Stimulated activated CD8-positive, alpha-beta memory T cell treated with anti-CD3 and anti-CD28 coated beads, Interleukin-4, amount 100 ng/mL, for 48 hours (primary cell): ENCODE measurements around the gene RPS6KA2.

Experiments used
- DNase-seq: peaks from one replicate; pipeline ENCODE4 v3.0.0-alpha.2; 2020

RPS6KA2 gene

GRCh38 chr6:166439366-166440091 lies 187.5 kb downstream of the RPS6KA2 start:
- DNase-seq = no peak

DNA sequence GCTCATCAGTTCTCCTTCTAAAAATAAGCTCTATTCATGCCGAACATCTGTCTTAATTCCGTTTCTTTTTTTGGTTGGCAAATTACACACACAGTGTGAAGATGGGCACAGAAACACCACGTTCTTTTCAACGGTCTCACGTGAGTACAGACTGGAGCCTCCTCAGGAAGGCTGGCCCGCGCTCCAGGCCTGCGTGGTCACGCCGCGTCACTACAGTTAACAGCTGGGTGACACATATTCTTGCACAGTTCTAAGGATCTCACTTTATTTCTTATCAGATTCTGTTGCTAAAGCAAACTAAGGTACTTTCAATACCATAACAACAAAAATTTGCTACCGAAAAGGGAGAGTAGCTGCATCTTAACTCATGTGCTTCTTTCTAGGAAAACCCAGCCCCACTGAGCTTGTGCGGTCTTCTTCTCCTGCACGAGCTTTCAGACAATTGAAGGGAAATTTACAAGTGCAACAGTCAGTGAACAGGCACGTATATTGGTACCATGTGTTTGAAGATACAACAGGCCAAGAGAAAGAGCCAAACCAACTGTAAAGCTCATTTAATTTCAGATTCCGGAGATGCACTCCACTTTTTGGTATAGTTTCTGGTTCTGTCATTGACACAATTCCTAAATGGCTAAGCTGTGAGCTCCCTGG lies 188.7 kb downstream of the RPS6KA2 start:
- DNase-seq = no peak

DNA sequence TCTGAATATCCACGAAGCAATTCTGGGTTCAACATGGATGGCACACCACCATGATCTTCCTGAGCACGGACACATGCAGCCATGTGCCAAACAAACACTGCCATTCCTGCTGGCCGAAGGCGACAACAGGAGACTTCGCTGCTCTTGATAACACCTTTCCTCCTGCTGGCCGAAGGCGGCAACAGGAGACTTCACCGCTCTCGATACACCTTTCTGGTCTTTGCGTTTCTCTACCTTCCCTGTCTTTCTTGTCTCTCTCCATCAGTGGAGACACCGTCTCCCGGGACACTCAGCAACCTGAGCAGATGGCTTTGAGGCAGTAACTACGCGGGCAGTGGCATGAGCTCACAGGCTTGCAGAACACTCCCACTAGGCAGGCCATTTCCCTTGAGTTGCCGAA lies 189.4 kb downstream of the RPS6KA2 start:
- no peak for DNase-seq

- no peak for DNase-seq
Measured at GRCh38 chr6:166436195-166437139, 190.6 kb downstream of the RPS6KA2 start.

DNA sequence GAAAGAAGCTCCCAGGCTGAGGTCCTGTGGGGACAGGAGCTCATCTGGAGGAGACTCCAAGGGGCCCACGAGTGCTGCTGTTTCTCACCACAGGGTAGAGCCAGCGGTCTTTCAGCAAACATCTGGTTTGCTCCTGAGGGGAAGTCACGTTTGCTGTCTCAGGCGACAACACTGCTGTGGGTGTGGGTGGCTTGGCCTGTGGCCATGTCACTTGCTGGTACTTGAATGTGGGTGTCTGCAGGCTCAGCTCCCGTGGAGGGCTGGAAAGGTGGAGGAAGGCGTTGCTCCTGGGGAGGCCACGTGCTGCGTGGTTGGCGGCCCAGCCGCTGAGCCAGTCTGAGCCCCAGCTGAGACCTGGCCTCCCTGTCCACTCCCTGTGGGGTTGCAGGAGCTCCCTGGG lies 191.5 kb downstream of the RPS6KA2 start:
- peak; percentile 36 for DNase-seq

DNA sequence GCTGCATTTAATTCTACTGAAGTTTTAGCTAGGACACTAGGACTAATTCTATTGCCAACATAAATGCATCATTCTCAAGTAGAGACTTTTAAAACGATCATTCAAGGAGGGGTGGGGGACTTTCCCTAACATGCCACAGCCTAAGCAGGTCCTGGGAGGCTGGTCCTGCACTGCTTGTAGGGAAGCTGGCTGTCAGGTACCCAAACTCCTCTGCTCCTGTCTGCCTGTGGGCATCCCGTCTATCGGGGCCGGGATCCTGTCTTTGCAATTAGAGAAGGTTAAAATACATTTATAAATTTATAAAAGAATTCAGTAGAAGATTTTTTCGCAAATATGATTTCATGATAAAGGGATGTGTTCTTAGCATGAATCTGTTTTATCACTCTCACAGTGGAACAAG lies 192.7 kb downstream of the RPS6KA2 start:
- no peak for DNase-seq

GRCh38 chr6:166433096-166433495 lies 194.0 kb downstream of the RPS6KA2 start:
- DNase-seq = no peak

GRCh38 chr6:166430269-166430668 lies 196.8 kb downstream of the RPS6KA2 start:
- DNase-seq = no peak

DNA sequence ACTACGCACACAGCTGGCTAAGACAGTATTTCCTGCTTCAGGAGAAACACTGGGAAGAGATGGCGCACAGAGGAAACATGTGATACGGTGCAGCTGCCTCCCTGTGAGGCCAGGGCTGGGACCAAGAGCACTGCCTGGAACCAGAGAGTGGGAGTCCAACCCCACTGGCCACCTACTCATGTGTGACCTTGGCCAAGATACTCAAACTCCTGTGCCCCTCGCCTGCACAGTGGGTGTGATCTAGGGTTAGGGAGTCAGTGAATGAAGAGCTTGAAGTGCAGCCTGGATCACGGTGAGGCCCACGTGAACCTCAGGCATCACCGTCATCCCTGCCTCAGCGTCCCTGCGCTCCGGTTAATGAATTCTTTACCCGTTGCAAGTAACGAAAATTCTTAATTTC lies 202.6 kb downstream of the RPS6KA2 start:
- DNase-seq = no peak

GRCh38 chr6:166423781-166424180 lies 203.3 kb downstream of the RPS6KA2 start:
- no peak for DNase-seq

DNA sequence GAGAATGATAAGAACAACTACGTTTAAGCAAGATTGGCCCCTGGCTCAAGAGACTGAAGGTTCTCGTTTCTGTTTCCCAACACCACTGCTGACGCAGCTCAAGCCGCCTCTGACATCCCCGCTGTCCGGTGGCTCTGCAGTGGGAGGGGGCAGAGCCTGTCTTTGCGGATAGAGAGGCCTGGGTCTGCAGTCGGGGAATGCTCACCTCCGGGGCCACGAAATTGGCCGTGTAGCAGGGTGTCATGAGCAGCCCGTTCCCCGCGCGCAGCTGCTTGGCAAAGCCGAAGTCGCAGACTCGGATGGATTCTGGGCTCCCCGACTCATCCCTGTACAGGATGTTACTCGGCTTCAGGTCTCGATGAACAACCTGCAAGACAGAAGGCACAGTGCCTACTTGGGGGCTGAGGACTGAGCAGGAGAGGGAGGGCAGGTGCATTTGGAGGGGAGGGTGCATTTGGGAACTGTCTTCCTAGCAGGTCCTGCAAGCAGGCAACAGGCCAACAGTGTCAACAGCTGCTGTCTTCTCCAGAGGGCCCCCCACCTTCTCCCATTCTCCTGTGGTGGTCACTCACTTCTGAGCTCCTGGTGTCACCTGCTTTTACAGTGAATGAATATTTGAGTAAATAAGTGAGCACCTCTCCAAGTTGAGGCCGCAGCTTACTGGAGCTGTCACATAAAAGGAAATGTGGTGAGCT lies 203.9 kb downstream of the RPS6KA2 start:
- DNase-seq = no peak

DNA sequence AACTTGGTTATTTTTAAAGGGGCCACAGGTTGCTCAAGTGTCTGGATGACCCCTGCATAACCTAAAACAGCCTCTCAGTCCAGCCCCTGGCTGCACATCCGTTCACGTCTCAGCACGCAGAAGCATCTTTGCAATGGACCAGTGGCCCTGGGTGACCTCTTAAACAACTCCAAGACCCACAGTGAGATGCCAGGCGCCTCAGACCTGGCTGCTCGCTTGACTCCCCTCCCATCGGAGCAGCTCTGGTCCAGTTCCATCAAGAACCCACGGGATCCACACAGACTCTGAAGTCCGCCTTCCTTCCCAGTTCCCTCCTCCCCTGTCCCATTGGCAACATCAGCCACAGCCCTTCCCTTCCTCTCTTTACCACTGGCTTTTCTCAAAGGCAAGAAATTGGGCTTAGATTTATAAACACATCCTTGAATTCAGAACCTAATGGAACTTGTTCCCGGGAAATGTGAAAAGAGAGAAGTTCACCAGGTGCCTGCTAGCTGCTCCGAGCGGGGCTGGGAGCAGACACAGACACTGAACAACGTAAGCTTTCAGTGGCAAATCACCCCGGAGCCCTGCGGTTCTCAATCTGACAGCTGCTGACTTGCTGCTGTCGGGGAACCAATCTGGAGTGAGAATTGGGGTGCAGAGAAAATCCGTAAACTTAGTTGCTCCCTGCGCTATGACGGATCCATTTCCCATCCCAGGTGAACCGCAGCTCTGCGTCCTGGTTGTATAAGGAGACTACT lies 204.7 kb downstream of the RPS6KA2 start:
- DNase-seq = no peak

GRCh38 chr6:166420351-166420750 lies 206.7 kb downstream of the RPS6KA2 start:
- DNase-seq = no peak

GRCh38 chr6:166419717-166420116 lies 207.3 kb downstream of the RPS6KA2 start:
- no peak for DNase-seq

DNA sequence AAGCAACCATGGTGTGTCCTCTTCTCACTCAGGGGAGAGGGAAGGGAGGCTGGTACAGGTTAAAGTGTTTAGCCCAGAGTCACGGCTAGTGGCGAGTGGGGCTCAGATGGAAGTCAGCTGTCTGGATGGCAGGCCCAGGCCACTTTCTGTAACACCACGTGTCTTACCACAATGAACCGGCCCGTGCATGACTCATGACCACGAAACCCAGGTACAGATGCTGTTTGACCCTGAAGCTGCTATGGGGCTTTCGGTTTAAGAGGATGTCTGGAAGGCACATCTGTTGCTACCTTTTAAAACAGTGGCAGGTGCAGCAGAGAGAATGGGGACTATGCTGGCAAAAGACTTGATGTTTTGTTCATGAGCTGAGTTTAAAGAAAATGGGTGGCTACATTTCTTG lies 207.8 kb downstream of the RPS6KA2 start:
- DNase-seq = peak; percentile 76

DNA sequence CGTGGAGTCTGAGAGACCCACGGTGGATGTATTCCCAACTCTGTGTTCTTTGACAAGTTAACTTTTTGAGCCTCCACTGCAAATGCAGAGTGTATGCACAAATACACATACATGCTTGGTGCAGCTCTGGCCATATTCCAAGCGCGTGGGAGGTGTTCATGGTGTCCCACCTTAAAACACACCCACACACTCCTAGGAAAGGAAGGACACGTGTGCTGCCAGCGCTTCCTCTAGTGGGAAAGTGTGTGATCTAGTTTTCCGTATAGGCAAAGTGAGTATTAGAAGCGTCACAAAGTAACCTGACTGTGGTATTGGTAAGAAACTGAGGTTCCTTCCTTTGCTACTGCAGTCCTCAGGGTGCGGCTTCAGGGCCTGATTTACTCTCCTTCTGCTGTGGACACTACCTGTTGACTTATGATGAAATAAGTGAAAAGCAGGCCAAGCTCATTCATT lies 208.3 kb downstream of the RPS6KA2 start:
- peak; percentile 47 for DNase-seq

- DNase-seq = peak; percentile 44
Measured at GRCh38 chr6:166417285-166417691, 209.8 kb downstream of the RPS6KA2 start.

GRCh38 chr6:166415833-166416347 lies 211.2 kb downstream of the RPS6KA2 start:
- no peak for DNase-seq

GRCh38 chr6:166415306-166415705 lies 211.7 kb downstream of the RPS6KA2 start:
- no peak for DNase-seq

GRCh38 chr6:166413491-166413951 lies 213.5 kb downstream of the RPS6KA2 start:
- DNase-seq = no peak

DNA sequence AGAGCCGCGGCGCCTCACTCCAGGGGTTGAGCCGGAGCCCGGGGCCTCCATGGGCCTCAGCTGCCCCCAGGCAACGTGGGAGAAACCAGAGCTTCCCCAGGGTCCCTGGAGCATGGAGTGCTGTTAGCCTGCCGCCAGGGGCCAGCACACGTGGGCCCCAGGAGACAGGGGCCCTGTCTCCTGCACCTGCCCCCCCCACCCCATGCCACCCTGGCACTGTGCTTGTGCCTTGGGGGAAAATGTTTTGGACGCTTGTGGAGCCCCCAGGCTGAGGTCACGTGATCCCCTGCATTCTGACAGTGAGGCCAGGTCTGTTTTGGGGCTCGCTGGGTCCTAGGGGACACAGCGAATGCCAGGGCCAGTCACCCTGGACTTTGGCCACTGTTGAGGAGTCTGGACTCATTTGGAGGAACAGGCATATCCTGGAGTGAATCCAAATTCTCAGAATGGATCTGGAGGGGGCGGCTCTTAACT lies 214.1 kb downstream of the RPS6KA2 start:
- no peak for DNase-seq
